CD8-positive, alpha-beta memory T cell (primary cell): ENCODE measurements around the gene ZNF407. TPM values are rescaled to one million over a fixed set of nuclear protein-coding genes. Genes with fewer than 3 reads are reported as not detected.
A peak's percentile ranks its signal among the peaks of the same experiment; 100 is the strongest.

Source experiments
- CTCF ChIA-PET: fragments of 350-600 bp; sonication (Branson Sonifier 250); formaldehyde crosslinking; loops from one replicate; lab custom pipeline; 2021; ENCODE audit warnings: antibody characterized with exemption; lab: Charles Lee
- POLR2A ChIA-PET: fragments of 350-600 bp; sonication (Branson Sonifier 250); formaldehyde crosslinking; loops from one replicate; lab custom pipeline; 2021; ENCODE audit warnings: antibody characterized with exemption; lab: Charles Lee
- DNase-seq, 5 donors: peaks; one replicate each; pipeline versions ENCODE4 v3.0.0 to v3.0.0-alpha.2; 2020 to 2022; ENCODE audit warnings: mixed read lengths in 1 of 5
- H3K27ac ChIP-seq: one replicate; pipeline ENCODE4 v1.7.0; 2013; ENCODE audit warnings: low read depth, mild to moderate bottlenecking, low read length, moderate library complexity
- H3K27me3 ChIP-seq: 2 replicates; pipeline ENCODE4 v1.7.0; 2013; ENCODE audit warnings: low read length, mild to moderate bottlenecking; ENCODE audit not compliant: insufficient read depth, poor library complexity, severe bottlenecking
- H3K36me3 ChIP-seq: 2 replicates; pipeline ENCODE4 v1.7.0; 2013; ENCODE audit warnings: mild to moderate bottlenecking, low read length, moderate library complexity; ENCODE audit not compliant: insufficient read depth
- H3K4me1 ChIP-seq: 2 replicates; pipeline ENCODE4 v1.7.0; 2013; ENCODE audit warnings: mild to moderate bottlenecking, low read length, moderate library complexity; ENCODE audit not compliant: insufficient read depth
- H3K4me3 ChIP-seq: 2 replicates; pipeline ENCODE4 v1.7.0; 2013; ENCODE audit warnings: mild to moderate bottlenecking, low read length
- H3K9me3 ChIP-seq: 2 replicates; pipeline ENCODE4 v1.7.0; 2013; ENCODE audit warnings: mild to moderate bottlenecking, low read length
- H3K27ac Mint-ChIP-seq, 8 donors: one replicate each; pipeline ENCODE4 v1.8.0; 2020 to 2021; ENCODE audit warnings: mixed read lengths in 8 of 8, mild to moderate bottlenecking in 6 of 8, inconsistent platforms in 3 of 8, moderate library complexity in 3 of 8
- H3K27me3 Mint-ChIP-seq, 2 donors: one replicate each; pipeline ENCODE4 v1.8.0; 2020 to 2021; ENCODE audit warnings: mixed read lengths in 2 of 2, mild to moderate bottlenecking in 1 of 2, moderate library complexity in 1 of 2
- H3K36me3 Mint-ChIP-seq, 3 donors: one replicate each; pipeline ENCODE4 v1.8.0; 2020 to 2021; ENCODE audit warnings: mixed read lengths in 3 of 3, inconsistent platforms in 1 of 3, mild to moderate bottlenecking in 1 of 3
- H3K4me1 Mint-ChIP-seq, 3 donors: one replicate each; pipeline ENCODE4 v1.8.0; 2020 to 2021; ENCODE audit warnings: mixed read lengths in 3 of 3, inconsistent platforms in 1 of 3, mild to moderate bottlenecking in 1 of 3
- H3K4me3 Mint-ChIP-seq, 7 donors: one replicate each; pipeline ENCODE4 v1.8.0; 2020 to 2021; ENCODE audit warnings: mixed read lengths in 7 of 7, mild to moderate bottlenecking in 6 of 7, moderate library complexity in 4 of 7, inconsistent platforms in 2 of 7
- H3K9me3 Mint-ChIP-seq, 5 donors: one replicate each; pipeline ENCODE4 v1.8.0; 2020 to 2022; ENCODE audit warnings: mixed read lengths in 5 of 5, mild to moderate bottlenecking in 3 of 5, moderate library complexity in 2 of 5, inconsistent platforms in 1 of 5
- polyA plus RNA-seq: library from polyadenylated mRNA; unstranded; fragments of 300-500 nt; fragmentation: Illumina TruSeq; gene quantifications from one replicate; pipeline ENCODE4 v1.2.3, GENCODE V29; 2021
- total RNA-seq, 2 experiments: library from RNA; stranded (reverse); gene quantifications; one replicate each; pipeline ENCODE4 v1.2.3, GENCODE V29; 2021

ZNF407 gene
- total and polyA plus RNA-seq, 3 experiments from 2014 or later = 4.1 to 15.5 (median 14.9) TPM

- Mint-ChIP-seq H3K36me3 (peaks cover 0 to 21% (median 13%) of the 10 kb centered on the region in 3 donors), H3K27ac (peak overlapping the region in 1 of 8 donors; percentile 26), H3K4me1 (no peaks in the 10 kb centered on the region), H3K9me3 (no peaks in the 10 kb centered on the region), H3K27me3 (no peaks in the 10 kb centered on the region), H3K4me3 (no peak overlapping the region)
- no peak overlapping the region for H3K27ac ChIP-seq
- H3K4me1 ChIP-seq = no peaks in the 10 kb centered on the region
- no peak for DNase-seq
- CTCF ChIA-PET = no interaction called here
- no peaks in the 10 kb centered on the region for H3K9me3 ChIP-seq
- H3K36me3 ChIP-seq = no peaks in the 10 kb centered on the region
- no peak overlapping the region for H3K4me3 ChIP-seq
- no peaks in the 10 kb centered on the region for H3K27me3 ChIP-seq
- POLR2A ChIA-PET = no interaction called here
Observed at GRCh38 chr18:74928194-74928968, 330.7 kb downstream of the ZNF407 start.

GRCh38 chr18:74929110-74929509 lies 331.4 kb downstream of the ZNF407 start:
- ChIA-PET POLR2A (no interaction called here), CTCF (no interaction called here)
- no peak overlapping the region for H3K27ac Mint-ChIP-seq
- no peaks in the 10 kb centered on the region for H3K4me1 Mint-ChIP-seq
- Histone ChIP-seq H3K27ac (no peak overlapping the region), H3K4me3 (no peak overlapping the region), H3K9me3 (no peaks in the 10 kb centered on the region), H3K27me3 (no peaks in the 10 kb centered on the region), H3K4me1 (no peaks in the 10 kb centered on the region), H3K36me3 (no peaks in the 10 kb centered on the region)
- H3K27me3 Mint-ChIP-seq = no peaks in the 10 kb centered on the region
- H3K4me3 Mint-ChIP-seq = no peak overlapping the region
- no peak for DNase-seq
- peaks cover 0 to 21% (median 12%) of the 10 kb centered on the region in 3 donors for H3K36me3 Mint-ChIP-seq
- no peaks in the 10 kb centered on the region for H3K9me3 Mint-ChIP-seq

- H3K27ac Mint-ChIP-seq = no peak overlapping the region
- no peaks in the 10 kb centered on the region for H3K27me3 Mint-ChIP-seq
- CTCF ChIA-PET = no interaction called here
Observed at GRCh38 chr18:74930616-74931015, 332.9 kb downstream of the ZNF407 start.

GRCh38 chr18:74933930-74934329 lies 336.3 kb downstream of the ZNF407 start:
- ChIA-PET CTCF (no interaction called here), POLR2A (no interaction called here)
- H3K4me3 ChIP-seq = no peak overlapping the region
- Mint-ChIP-seq H3K9me3 (no peaks in the 10 kb centered on the region), H3K27ac (no peak overlapping the region), H3K4me1 (no peaks in the 10 kb centered on the region), H3K4me3 (no peak overlapping the region), H3K27me3 (no peaks in the 10 kb centered on the region), H3K36me3 (peaks cover 0 to 18% (median 11%) of the 10 kb centered on the region in 3 donors)
- no peak for DNase-seq
- H3K27ac ChIP-seq = no peak overlapping the region
- H3K27me3 ChIP-seq = no peaks in the 10 kb centered on the region
- H3K4me1 ChIP-seq = no peaks in the 10 kb centered on the region
- H3K9me3 ChIP-seq = no peaks in the 10 kb centered on the region
- H3K36me3 ChIP-seq = no peaks in the 10 kb centered on the region

More at GRCh38 chr18:74930616-74931015, 332.9 kb downstream of the ZNF407 start:
- DNase-seq = no peak
- Histone ChIP-seq H3K4me1 (no peaks in the 10 kb centered on the region), H3K4me3 (no peak overlapping the region), H3K27ac (no peak overlapping the region), H3K36me3 (no peaks in the 10 kb centered on the region), H3K27me3 (no peaks in the 10 kb centered on the region), H3K9me3 (no peaks in the 10 kb centered on the region)
- Mint-ChIP-seq H3K9me3 (no peaks in the 10 kb centered on the region), H3K4me3 (no peak overlapping the region), H3K36me3 (peaks cover 0 to 19% (median 13%) of the 10 kb centered on the region in 3 donors), H3K4me1 (no peaks in the 10 kb centered on the region)
- POLR2A ChIA-PET = no interaction called here

- H3K4me1 Mint-ChIP-seq = no peaks in the 10 kb centered on the region
- H3K9me3 Mint-ChIP-seq = no peaks in the 10 kb centered on the region
Observed at GRCh38 chr18:74935434-74935833, 337.8 kb downstream of the ZNF407 start.

GRCh38 chr18:74936343-74936742 lies 338.7 kb downstream of the ZNF407 start:
- Mint-ChIP-seq H3K4me3 (no peak overlapping the region), H3K27me3 (no peaks in the 10 kb centered on the region), H3K9me3 (no peaks in the 10 kb centered on the region), H3K36me3 (peaks cover 3 to 11% (median 8%) of the 10 kb centered on the region in 3 donors), H3K4me1 (peaks cover 0 to 3% (median 1%) of the 10 kb centered on the region in 3 donors), H3K27ac (no peak overlapping the region)
- Histone ChIP-seq H3K9me3 (no peaks in the 10 kb centered on the region), H3K4me1 (no peaks in the 10 kb centered on the region), H3K27me3 (no peaks in the 10 kb centered on the region), H3K36me3 (no peaks in the 10 kb centered on the region), H3K4me3 (no peak overlapping the region), H3K27ac (no peak overlapping the region)
- CTCF ChIA-PET = no interaction called here
- POLR2A ChIA-PET = no interaction called here
- DNase-seq = no peak

More at GRCh38 chr18:74935434-74935833, 337.8 kb downstream of the ZNF407 start:
- no peak for DNase-seq
- Histone ChIP-seq H3K4me1 (no peaks in the 10 kb centered on the region), H3K9me3 (no peaks in the 10 kb centered on the region), H3K27ac (no peak overlapping the region), H3K36me3 (no peaks in the 10 kb centered on the region), H3K4me3 (no peak overlapping the region), H3K27me3 (no peaks in the 10 kb centered on the region)
- Mint-ChIP-seq H3K4me3 (no peak overlapping the region), H3K27ac (peak overlapping the region in 1 of 8 donors; percentile 66), H3K27me3 (no peaks in the 10 kb centered on the region), H3K36me3 (peaks cover 3 to 11% (median 10%) of the 10 kb centered on the region in 3 donors)
- ChIA-PET POLR2A (no interaction called here), CTCF (no interaction called here)

GRCh38 chr18:74937291-74937690 lies 339.6 kb downstream of the ZNF407 start:
- no peak for DNase-seq
- Mint-ChIP-seq H3K4me1 (peaks cover 6 to 12% (median 7%) of the 10 kb centered on the region in 3 donors), H3K9me3 (no peaks in the 10 kb centered on the region), H3K27ac (no peak overlapping the region), H3K27me3 (no peaks in the 10 kb centered on the region), H3K36me3 (peaks cover 3 to 12% (median 4%) of the 10 kb centered on the region in 3 donors), H3K4me3 (no peak overlapping the region)
- POLR2A ChIA-PET = no interaction called here
- H3K27ac ChIP-seq = no peak overlapping the region
- H3K9me3 ChIP-seq = no peaks in the 10 kb centered on the region
- H3K4me1 ChIP-seq = no peaks in the 10 kb centered on the region
- H3K4me3 ChIP-seq = no peak overlapping the region
- H3K36me3 ChIP-seq = no peaks in the 10 kb centered on the region
- H3K27me3 ChIP-seq = no peaks in the 10 kb centered on the region
- CTCF ChIA-PET = no interaction called here

- no peak overlapping the region for H3K27ac Mint-ChIP-seq
- Histone ChIP-seq H3K4me3 (no peak overlapping the region), H3K4me1 (no peaks in the 10 kb centered on the region), H3K27ac (no peak overlapping the region), H3K9me3 (no peaks in the 10 kb centered on the region), H3K27me3 (no peaks in the 10 kb centered on the region), H3K36me3 (no peaks in the 10 kb centered on the region)
- no peak overlapping the region for H3K4me3 Mint-ChIP-seq
- no peaks in the 10 kb centered on the region for H3K9me3 Mint-ChIP-seq
- no peaks in the 10 kb centered on the region for H3K27me3 Mint-ChIP-seq
- H3K4me1 Mint-ChIP-seq = peaks cover 15 to 19% (median 16%) of the 10 kb centered on the region in 3 donors
- peaks cover 2 to 7% (median 3%) of the 10 kb centered on the region in 3 donors for H3K36me3 Mint-ChIP-seq
- POLR2A ChIA-PET = no interaction called here
- DNase-seq = no peak
- CTCF ChIA-PET = no interaction called here
Observed at GRCh38 chr18:74940856-74941255, 343.2 kb downstream of the ZNF407 start.
